CD4-positive, alpha-beta T cell treated with Interleukin-21 for 1 hour (primary cell): Measurements from ENCODE around the gene GSDMA.
"Not testable (repeated sequence)": the region's sequence is repeated elsewhere in the genome, so short reads cannot be mapped to it uniquely, and the experiment has no call there.

ENCODE experiments used
- DNase-seq: peaks from one replicate; pipeline ENCODE4 v3.0.0-alpha.2; 2020

GSDMA gene

GRCh38 chr17:39929646-39930407, 33.0 kb upstream of the GSDMA start:
- DNase-seq, result no peak

DNA sequence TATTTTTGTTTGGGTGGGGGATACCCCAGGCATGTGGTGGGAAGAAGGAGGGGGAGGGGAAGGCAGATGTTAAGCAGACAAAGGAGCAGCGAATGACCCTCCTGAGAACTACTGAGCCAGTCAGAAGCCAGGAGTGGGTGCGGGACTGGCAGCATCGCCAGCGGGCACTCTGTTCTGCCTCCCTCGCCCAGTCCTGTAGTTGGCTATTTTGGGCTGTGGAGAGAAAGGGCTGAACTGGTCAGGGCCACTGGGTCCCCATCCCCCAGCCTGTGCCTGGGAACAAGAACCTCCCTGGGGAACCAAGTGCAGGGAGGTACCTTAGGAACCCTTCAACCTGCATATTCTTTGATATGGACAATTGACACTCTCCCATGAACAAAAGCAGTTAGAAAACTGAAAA, 28.9 kb upstream of the GSDMA start:
- no peak for DNase-seq

DNA sequence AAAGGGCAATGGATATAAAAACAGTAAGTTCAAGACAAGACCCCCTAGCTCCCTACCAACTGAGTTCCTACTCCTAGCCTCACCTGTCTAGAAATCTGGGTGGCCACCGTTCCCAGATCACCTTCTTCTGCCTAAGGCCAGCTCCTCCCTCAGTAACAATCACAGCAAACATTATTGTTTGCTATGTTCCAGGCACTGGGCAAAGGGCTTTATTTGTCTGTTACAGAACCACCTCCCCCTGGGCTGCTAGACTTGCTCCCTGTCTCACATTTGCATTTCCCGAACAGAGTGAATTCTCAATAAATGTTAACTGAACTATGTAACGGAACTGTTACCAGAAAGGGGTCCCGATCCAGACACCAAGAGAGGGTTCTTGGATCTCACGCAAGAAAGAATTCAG, 28.5 kb upstream of the GSDMA start:
- DNase-seq, result no peak

GRCh38 chr17:39935909-39936308, 26.9 kb upstream of the GSDMA start:
- no peak for DNase-seq

- DNase-seq, result no peak
These were observed 25.4 kb upstream of the GSDMA start for GRCh38 chr17:39937447-39937846.

- DNase-seq, result no peak
These were observed 24.5 kb upstream of the GSDMA start for GRCh38 chr17:39938140-39938869.

- DNase-seq, result no peak
These were observed 23.7 kb upstream of the GSDMA start for GRCh38 chr17:39939106-39939505.

- peak; percentile 51 for DNase-seq
These were observed 23.0 kb upstream of the GSDMA start for GRCh38 chr17:39939588-39940419.

DNA sequence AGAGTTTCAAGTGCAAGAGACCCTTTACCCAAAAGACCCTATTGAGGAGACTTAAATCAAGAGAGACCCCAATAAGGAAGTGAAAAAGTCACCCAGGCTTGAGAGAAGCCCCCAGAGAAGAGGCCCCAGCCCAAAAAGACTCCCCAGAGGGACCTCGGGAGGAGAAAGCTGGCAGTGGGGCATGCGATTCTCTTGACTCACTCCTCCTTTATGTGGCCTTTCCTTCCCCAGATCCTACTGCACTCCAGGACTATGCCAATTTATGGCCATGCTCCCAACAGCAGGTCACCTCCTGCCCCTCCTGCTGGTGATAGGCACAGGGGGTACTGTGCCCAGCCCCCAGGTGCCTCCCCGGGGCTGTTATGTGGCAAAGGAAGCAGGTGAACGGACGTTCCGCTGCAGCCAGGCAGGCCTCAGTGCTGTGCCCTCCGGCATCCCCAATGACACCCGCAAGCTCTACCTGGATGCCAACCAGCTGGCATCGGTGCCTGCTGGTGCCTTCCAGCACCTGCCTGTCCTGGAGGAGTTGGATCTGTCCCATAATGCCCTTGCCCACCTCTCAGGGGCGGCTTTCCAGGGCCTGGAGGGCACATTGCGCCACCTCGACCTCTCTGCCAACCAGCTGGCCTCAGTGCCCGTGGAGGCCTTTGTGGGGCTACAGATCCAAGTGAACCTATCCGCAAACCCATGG, 19.0 kb upstream of the GSDMA start:
- no peak for DNase-seq

DNA sequence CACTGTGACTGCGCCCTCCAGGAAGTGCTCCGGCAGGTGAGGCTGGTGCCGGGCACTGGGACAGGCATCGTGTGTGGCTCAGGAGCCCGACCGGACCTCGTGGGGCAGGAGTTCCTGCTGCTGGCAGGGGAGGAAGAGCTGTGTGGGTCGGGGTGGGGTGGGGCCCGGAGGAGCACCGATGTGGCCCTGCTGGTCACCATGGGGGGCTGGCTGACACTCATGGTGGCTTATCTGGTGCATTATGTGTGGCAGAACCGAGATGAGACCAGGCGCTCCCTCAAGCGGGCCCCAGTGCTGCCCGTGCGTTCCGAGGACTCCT, 18.5 kb upstream of the GSDMA start:
- no peak for DNase-seq

GRCh38 chr17:39946551-39947330, 16.1 kb upstream of the GSDMA start:
- no peak for DNase-seq

DNA sequence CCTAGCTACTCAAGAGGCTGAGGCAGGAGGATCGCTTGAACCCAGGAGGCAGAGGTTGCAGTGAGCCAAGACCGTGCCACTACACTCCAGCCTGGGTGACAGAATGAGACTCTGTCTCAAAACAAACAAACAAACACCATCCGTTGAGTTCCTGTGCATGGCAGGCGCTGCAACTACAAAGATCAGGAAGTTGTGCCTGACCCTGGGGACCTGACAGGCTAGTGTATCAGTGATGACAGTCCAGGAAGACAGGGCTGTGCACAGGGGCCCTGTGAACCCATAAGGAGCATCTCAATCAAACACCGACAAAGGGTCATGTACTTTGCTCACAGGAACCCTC, 14.3 kb upstream of the GSDMA start:
- not testable (repeated sequence) for DNase-seq

GRCh38 chr17:39949028-39949427, 13.8 kb upstream of the GSDMA start:
- DNase-seq, result no peak

- DNase-seq, result no peak
These were observed 11.9 kb upstream of the GSDMA start for GRCh38 chr17:39950871-39951348.

DNA sequence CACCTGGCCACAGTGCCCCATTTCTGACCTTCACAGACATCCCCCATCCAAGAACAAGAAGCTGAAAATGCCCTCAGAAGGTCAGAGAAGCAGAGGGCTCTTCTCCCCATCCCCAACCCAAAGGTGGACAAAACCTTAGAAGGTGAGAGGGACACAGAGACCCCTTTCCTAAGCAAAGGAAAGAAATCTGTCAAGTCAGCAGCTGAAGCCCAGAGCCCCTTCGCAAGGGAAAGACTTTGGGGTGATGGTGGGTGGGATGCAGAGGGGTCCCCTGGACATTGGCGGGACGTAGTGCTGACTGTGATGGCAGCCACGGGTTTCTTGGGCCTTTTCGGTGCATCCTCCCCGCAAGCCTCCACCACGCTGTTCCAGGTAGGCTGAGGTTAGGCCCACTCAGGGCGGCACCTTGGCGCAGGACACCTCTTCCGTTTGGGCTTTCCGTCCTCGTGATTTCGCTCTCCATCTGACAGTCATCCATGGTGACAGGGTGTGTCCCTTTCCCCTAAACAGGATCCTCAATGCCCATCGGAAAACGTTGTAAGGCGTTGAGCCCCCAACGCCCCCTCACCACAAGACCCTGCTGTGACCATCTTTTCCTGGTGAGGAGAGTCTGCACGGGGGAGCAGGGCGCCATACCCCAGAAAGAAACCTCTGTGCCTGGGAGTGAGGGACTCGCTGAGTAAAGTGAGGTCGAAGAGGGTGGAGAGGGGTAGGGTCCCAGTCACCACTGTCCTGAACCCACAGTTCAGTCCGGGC, 10.7 kb upstream of the GSDMA start:
- DNase-seq, result no peak

DNA sequence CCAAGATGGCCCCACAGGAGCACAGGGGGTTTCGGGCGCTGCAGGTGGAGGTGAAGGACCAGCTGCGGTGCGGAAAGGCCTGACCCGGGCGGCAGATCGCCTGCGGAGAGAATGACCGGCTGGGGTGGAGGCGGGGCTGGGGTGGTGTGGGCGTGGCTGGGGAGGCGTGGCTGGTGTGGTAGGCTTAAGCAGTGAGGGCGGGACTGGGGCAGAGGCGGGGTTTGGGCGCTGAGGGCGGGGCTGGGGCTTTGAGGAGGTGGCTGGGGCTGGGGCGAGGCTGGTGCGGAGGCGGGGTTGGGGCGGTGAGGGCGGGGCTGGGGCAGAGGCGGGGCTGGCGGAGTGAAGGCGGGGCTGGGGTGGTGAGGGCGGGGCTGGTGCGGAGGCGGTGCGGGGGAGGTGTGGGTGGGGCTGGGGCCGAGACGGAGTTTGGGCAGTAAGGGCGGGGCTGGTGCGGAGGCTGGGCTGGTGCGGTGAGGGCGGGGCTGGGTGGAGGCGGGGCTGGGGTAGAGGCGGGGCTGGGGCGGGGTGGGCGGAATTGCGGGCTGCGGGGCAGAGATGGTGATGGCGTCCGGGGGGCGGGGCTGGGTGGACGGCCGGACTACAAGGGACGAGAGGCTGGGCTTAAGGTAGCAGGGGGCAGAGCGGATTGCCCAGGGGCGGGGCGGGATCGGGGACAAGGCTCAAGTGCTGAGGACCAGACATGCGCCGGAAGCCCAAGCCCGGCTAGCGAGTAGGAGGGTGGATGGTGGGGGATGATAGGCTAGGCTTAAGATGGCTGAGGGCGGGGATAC, 9.9 kb upstream of the GSDMA start:
- peak; percentile 96 for DNase-seq

GRCh38 chr17:39953471-39953888, 9.3 kb upstream of the GSDMA start:
- DNase-seq, result no peak

GRCh38 chr17:39954876-39955275, 7.9 kb upstream of the GSDMA start:
- no peak for DNase-seq

DNA sequence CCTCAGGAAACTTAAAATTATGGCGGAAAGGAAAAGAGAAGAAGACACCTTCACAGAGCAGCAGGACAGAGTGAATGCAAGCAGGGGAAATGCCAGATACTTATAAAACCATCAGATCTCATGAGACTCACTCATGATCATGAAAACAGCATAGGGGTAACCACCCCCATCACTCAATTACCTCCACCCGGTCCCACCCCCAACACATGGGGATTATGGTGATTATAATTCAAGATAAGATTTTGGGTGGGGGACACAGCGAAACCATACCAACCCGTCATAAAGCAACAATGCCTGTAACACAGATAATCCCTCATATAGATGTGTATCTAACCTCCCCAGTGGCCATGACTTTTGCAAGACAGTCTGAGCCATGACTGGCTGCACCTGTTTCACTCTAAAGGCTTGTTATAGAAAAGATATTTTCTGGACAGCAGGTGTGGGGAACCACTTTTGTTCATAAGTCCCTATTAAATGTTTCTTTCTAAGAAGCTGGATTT, 7.0 kb upstream of the GSDMA start:
- no peak for DNase-seq

DNA sequence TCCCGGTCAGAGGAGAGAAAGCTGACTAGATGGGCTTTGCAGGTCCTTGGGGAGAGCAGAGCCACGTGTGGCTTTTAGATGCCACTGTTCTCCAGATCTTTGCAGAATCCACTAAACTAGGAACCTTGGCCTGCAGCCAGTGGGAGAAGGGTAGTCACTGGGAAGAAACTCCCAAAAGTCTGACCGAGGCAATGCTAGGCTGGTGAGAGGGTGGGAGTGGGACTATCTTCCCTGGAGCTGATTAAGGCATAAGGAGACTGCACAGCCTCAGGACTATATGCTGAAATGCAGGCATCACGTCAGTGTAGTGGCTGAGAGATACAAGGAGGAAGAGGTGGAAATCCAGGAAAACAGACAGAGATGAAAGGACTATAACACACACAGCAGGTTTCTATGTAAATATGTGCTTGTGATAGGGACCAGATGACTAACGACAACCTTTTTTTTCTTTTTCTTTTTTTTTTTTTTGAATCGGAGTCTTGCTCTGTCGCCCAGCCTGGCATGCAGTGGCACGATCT, 2.2 kb upstream of the GSDMA start:
- no peak for DNase-seq
